HEK293T (cell line): ENCODE results near the gene HMGB1.

Experiments used
- ARNT ChIP-seq: fragments of 450-650 bp; IDR thresholded peaks from 2 replicates; pipeline ENCODE4 v1.6.1; 2017; ENCODE audit warnings: mild to moderate bottlenecking
- CTBP1 ChIP-seq: fragments of 450-650 bp; IDR thresholded peaks from 2 replicates; pipeline ENCODE4 v1.6.1; 2016; ENCODE audit warnings: borderline replicate concordance
- ELF4 ChIP-seq: fragments of 450-650 bp; IDR thresholded peaks from 2 replicates; pipeline ENCODE4 v1.6.1; 2017; ENCODE audit warnings: antibody characterized with exemption
- FOXA1 ChIP-seq: fragments of 450-650 bp; IDR thresholded peaks from 2 replicates; pipeline ENCODE4 v1.6.1; 2016; ENCODE audit warnings: mild to moderate bottlenecking
- FOXM1 ChIP-seq: fragments of 450-650 bp; IDR thresholded peaks from 2 replicates; pipeline ENCODE4 v1.6.1; 2017; ENCODE audit warnings: mild to moderate bottlenecking, borderline replicate concordance
- L3MBTL2 ChIP-seq: fragments of 450-650 bp; conservative IDR thresholded peaks from 2 replicates; pipeline ENCODE4 v1.6.1; 2016; ENCODE audit warnings: mild to moderate bottlenecking
- PKNOX1 ChIP-seq: fragments of 450-650 bp; IDR thresholded peaks from 2 replicates; pipeline ENCODE4 v1.6.1; 2016
- SP1 ChIP-seq: fragments of 450-650 bp; IDR thresholded peaks from 2 replicates; pipeline ENCODE4 v1.6.1; 2017
- TARDBP ChIP-seq: fragments of 450-650 bp; IDR thresholded peaks from 2 replicates; pipeline ENCODE4 v1.6.1; 2016

DNA sequence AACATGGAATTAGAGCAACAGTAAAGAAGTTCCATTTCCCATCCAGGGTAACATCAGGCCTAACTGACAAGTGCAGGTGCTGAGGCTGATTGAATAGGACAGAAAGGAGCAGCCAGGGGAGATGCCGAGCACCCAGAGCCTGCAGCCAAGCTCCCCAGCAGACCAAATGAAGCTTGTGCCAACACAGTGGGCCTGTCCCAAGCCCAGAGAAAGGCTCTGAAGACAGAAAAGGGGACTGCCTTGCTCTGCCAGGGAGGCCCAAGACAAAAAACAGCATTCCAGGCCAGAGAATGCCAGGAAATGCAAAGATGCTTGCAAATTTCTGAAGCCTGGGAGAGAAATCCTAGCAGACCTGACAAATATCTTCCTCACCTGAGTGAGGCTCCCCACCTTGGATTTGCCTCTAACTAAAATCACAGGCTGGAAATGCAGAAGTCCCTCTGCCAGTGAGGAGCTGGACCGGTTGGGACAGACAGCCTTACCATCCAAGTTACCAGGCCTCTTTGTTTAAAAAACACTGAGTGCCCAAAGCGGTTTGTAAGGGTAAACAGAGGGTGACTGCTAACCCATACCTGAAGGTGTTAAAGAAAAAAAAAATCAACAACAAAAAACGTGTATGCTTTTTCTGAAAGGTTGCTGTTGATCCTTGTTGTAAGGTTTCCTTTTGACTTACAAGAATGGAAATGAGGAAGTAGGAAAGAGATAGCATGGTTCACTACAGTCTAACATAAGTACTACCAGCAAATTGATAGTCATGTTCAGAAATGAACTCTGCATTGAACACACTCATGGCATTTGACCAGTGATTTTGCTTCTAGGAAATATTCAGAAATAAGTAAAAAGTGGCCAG lies 11.8 kb upstream of the HMGB1 start:
- TF ChIP-seq ELF4, result no peak
- TF ChIP-seq FOXM1, result no peak
- no peak for TF ChIP-seq L3MBTL2
- no peak for TF ChIP-seq ARNT
- TF ChIP-seq SP1, result no peak
- TF ChIP-seq PKNOX1, result no peak
- TF ChIP-seq FOXA1, result no peak
- TF ChIP-seq TARDBP, result no peak
- TF ChIP-seq CTBP1, result no peak
